ENCODE measurements around the gene CHTF8.

GRCh38 chr16:69127966-69128510 is 4.3 kb downstream of the CHTF8 start:
- no peak for TF ChIP-seq CTCF (optimal IDR thresholded peaks at IDR 0.05 in 1 of 3, IDR thresholded peaks at IDR 0.05 in 1 of 3, conservative IDR thresholded peaks at IDR 0.05 in 1 of 3; ENCODE audit: extremely low read depth in 1 of 3, insufficient read depth in 2 of 3, low read length in 3 of 3)
- TF ChIP-seq EZH2 (IDR thresholded peaks at IDR 0.05; ENCODE audit: low read length) = no peak

Measured in keratinocyte (primary cell).